Muscle of arm (tissue), 12 donors: ENCODE results near the gene CFAP161. TPM values are rescaled to one million over a fixed set of nuclear protein-coding genes. Genes with fewer than 3 reads are reported as not detected.
"Not testable (repeated sequence)": the region's sequence is repeated elsewhere in the genome, so short reads cannot be mapped to it uniquely, and the experiment has no call there.

Source experiments
- DNase-seq: peaks from one replicate; pipeline ENCODE4 v3.0.0-alpha.2; 2013
- polyA plus RNA-seq, 12 donors: library from polyadenylated mRNA; unstranded; fragments of 120-200 nt; gene quantifications; one replicate each; pipeline ENCODE4 v1.2.1, GENCODE V29; 2013; ENCODE audit not compliant: insufficient read length in 12 of 12

The CFAP161 gene
- polyA plus RNA-seq, 12 donors: 0.15 to 1.1 (median 0.61) TPM; not detected in 2

GRCh38 chr15:81107889-81108288 is 26.2 kb upstream of the CFAP161 start:
- DNase-seq: no peak

DNA sequence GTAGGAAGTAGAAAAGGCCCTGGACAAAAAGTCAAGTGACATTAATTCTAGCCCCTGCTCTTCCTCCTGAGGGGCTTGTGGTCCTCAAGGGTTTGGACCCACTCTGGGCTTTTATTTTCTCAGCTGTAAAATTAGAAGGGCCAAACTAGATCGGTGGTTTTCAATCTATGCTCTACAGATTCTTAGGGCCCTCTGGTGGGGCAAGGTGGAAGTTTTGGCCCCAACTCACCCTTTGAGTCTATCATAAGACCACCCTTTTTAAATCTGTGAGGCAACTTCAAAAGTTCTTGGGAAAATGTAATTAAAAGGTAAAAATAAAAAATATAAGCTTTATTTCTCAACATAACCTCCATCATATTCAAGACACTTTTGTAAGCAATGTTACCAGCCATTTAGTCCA is 25.6 kb upstream of the CFAP161 start:
- DNase-seq: no peak

DNA sequence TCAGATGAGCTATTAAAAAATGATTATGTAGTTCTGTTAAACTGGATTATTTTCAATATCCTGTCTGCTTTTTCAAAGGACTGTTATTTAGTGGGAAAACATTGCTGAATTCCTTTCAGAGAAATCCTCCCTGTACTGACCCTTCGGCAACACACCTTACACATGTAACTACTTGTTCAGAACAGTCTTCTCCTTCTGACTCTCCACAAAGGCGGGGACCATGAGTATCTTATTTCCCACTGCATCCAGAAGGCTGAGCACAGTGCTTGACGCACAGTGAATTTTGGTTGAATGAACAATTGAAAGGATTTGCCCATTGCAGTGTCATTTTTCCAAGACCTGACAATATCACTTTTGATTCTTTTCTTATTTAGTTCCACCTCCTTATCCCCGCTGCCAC is 23.1 kb upstream of the CFAP161 start:
- no peak for DNase-seq

- DNase-seq: no peak
Measured at GRCh38 chr15:81111510-81112470, 22.3 kb upstream of the CFAP161 start.

GRCh38 chr15:81113204-81113657 is 20.8 kb upstream of the CFAP161 start:
- no peak for DNase-seq

- DNase-seq: no peak
Measured at GRCh38 chr15:81113861-81114291, 20.2 kb upstream of the CFAP161 start.

- DNase-seq: no peak
Measured at GRCh38 chr15:81115054-81115939, 18.8 kb upstream of the CFAP161 start.

GRCh38 chr15:81117136-81117535 is 16.9 kb upstream of the CFAP161 start:
- DNase-seq: no peak

DNA sequence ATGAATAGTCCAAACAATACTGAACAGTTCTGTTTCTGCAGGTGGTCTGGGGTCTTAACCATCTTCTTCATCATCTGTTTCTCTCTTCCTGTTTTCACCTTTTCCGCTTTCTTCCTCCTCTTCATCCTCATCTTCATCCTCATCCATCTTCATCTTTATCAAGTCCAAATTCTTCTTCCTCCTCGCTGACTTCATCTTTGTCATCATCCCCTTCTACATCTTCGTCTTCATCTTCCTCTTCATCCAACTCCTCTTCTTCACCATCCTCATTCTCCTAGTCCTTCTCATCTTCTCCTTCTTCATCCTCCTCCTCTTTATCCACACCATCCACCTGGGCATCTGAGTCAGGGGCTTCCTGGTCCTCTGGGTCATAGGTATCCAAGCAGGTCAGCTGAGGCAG is 16.5 kb upstream of the CFAP161 start:
- no peak for DNase-seq

DNA sequence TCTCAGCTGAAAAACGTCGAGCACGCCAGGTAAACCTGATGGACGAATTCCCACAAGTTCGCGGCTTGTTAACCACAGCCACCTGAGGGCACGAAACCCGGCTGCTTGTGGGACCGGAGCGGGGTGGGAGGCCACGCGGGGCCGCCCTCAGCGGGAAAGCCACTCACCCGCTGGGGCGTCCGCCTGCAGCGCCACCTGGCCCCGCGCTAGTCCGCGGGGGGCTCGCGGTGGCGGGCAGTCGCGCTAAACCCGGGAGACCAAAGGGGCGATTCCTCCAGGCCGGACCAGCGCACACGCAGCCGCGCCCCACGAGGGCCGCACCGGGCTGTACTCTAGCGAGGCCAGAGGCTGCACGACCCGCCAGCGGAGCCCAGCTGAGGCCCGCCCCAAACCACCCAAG is 15.7 kb upstream of the CFAP161 start:
- DNase-seq: no peak

DNA sequence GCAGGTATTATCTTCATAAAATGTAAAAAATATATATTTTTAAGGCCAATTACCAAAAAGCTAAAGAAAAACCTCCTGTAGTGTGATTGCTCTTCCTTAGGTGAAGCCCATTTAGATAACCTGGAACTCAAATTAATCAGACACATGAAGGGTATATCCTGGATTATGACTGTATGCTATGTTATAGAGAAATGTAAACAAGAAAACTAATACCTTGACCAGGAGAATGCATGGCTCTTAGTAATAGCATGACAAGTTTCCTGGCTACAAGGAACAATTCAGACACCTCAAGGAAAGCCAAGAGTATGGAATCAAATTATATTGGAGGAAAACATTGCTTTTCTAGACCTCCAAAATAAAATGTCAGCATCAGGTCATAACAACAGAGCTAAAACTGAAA is 14.0 kb upstream of the CFAP161 start:
- DNase-seq: no peak

GRCh38 chr15:81126892-81127291 is 7.2 kb upstream of the CFAP161 start:
- peak; percentile 64 for DNase-seq

DNA sequence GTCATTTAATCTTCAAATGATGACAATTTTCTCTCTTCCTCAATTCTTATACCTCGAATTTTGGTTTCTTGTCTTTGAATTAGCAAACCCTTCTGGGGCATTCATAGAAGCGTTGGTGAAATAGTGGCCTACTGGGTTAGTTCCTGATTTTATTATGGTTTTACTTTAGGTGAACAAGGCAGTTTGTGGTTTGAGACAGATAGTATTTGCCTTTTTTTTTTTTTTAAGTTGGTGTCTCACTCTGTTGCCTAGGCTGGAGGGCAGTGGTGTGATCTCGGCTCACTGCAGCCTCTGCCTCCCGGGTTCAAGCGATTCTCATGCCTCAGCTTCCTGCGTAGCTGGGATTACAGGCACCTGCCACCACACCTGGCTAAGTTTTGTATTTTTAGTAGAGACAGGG is 7.4 kb downstream of the CFAP161 start:
- DNase-seq: not testable (repeated sequence)

GRCh38 chr15:81146006-81146405 is 11.9 kb downstream of the CFAP161 start:
- DNase-seq: no peak

- DNase-seq: no peak
Measured at GRCh38 chr15:81146466-81146865, 12.4 kb downstream of the CFAP161 start.

DNA sequence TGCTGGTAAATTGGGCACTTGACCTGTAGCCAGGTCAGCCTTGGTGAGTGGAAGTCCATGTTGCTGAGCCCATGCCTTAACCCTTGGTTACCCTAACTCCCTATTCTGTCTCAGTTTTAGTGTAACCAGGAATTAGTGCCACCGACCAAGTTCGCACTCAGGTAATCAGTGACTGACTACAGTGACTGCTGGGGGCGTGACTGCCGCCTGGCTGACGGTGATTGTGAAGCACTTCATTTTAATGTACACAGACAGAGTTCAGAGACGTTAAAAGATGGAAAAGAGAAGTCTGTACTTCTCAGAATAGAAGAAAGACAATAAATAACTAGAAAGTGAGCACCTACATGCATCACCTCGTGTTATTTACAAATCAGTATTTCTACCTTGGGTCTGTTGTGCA is 17.3 kb downstream of the CFAP161 start:
- no peak for DNase-seq

- no peak for DNase-seq
Measured at GRCh38 chr15:81152339-81152738, 18.3 kb downstream of the CFAP161 start.

DNA sequence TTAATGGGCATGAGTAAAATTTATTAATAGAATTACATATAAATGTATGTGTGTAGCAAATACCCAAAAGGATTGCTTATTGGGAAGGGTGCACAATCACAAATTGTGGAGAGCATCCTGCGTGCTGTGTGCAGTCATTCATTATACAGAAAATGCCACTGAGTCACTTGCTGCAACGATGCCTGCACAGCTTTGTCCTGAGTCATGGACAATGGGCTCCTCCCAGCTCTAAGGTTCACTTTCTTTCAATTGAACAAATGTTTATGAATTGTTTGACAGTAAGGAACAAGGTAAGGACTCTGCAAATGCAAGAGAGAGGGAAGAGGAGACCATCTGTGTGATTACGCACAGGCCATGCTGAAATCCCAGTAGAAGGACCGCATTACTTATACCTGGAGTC is 18.7 kb downstream of the CFAP161 start:
- DNase-seq: no peak

DNA sequence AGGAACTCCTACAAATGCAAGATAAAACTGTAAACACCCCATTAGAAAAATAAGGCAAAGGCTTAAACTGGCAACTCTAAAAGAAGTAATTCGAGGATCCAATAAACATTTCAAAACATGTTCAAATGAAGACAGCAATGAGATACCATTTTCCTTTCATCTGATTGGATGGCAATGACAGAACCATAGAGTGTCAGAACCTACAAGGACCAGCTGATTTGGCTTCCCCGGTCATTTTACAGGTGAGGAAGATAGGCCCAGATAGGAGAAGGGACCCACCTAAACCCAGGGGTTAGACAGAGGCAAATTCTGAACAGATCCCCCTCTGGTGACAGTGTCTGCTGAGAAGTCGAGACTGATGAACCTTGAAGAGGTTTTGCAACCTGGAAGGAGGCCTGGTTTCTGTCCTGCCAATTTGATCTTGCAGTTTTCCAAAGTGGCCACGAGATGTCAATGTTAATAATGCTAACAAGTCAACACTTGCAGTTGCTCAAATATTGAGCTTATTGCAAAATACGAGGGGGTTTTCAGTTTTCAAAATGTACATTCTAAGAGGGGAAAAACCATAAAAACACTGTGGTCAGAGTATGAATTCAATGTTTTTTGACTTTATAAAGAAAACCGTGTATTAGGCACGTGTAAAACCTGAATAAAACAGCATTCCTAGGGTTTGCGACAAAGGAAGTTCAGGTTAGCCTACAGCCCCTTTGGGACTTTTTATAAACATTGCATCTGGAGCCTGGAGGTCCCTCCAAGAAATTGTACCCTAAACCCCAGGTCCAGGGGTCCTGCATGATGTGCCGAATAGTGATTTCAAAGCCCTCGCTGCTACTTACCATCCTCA is 21.5 kb downstream of the CFAP161 start:
- peak; percentile 66 for DNase-seq

DNA sequence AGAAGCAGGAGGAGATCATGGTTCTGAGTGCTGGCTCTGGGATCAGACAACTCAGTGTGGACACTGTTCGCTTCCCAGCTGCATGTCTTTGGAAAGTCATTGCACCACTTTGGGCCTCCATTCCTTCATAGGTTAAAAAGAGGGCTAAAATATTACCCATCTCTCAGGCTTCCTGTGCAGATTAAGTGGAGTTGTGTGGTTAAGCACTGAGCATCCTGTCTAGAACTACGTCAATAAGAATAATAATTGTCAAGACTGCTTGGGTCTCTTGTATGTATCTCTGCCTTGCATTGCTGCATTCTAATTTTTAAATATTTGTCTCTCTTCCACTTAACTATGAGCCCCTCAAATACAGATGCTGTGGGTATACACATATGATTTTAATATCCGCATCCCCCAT is 22.3 kb downstream of the CFAP161 start:
- no peak for DNase-seq

DNA sequence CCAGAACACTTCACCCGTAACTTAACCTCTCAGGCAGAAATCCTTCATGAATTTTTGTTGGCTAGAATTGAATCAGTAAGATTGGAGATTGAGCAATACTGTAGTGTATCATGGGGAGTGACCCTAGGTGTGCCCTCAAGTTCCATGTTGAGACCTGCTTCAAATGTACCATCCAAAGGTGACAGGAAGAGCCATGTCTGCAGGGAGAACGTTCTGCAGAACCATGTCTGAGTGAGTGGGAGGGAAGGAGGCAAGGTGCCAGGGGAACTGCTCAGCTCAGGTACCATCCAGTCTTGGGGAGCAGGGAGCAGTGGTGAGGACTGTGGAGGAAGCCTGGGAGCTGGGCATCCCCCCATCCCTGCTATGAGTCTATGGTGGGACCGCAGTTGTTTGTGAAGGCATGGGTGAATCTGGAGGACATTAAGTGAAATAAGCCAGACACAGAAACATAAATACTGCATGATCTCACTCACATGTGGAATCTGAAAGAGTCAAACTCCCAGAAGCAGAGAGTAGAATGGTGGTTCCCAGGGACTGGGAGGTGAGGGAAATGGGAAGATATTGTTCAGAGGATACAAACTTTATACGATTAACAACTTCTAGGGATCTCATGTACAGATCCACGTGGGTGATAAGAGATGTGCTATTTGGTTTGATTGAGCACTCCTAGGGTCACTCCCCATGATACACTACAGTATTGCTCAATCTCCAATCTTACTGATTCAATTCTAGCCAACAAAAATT is 23.3 kb downstream of the CFAP161 start:
- no peak for DNase-seq
